ENCODE data around the gene TMEM38A. TPM values are rescaled to one million over a fixed set of nuclear protein-coding genes. Genes with fewer than 3 reads are reported as not detected.

TMEM38A gene
- total and polyA plus RNA-seq, 9 of the 15 experiments (the other 6 are each of a cell fraction or from before 2014, with no cell fraction given) = 0.35 to 2.1 (median 1.2) TPM

GRCh38 chr19:16659832-16660708 is 869 bp upstream of the TMEM38A start, which contains the start of gene SMIM7 (continued):
- TF ChIP-seq ELF2 (CRISPR knock-in tag; IDR thresholded peaks at IDR 0.05) (0 out of 2 replicates have a peak, but pooled peaks have one; percentile 78), CEBPZ (IDR thresholded peaks at IDR 0.05; ENCODE audit: borderline replicate concordance, low read depth, low read length) (peak; percentile 79; the same call in 1 of the 2 replicates), RERE (CRISPR knock-in tag; IDR thresholded peaks at IDR 0.05; ENCODE audit: borderline replicate concordance) (no peak), HDGF (IDR thresholded peaks at IDR 0.05) (no peak), FOS (IDR thresholded peaks at IDR 0.05; ENCODE audit: extremely low read depth, insufficient read length) (peak; percentile 96), POLR2B (IDR thresholded peaks at IDR 0.05; ENCODE audit: low read depth, partially characterized antibody) (peak; percentile 97), ZNF197 (CRISPR knock-in tag; IDR thresholded peaks at IDR 0.05; ENCODE audit: low read depth) (no peak), GABPB1 (CRISPR knock-in tag; IDR thresholded peaks at IDR 0.05) (peak; percentile 97), MECOM (CRISPR knock-in tag; IDR thresholded peaks at IDR 0.05) (no peak), ZNF143 (CRISPR knock-in tag; IDR thresholded peaks at IDR 0.05) (no peak), BRF2 (IDR thresholded peaks at IDR 0.05; ENCODE audit: borderline replicate concordance, insufficient read depth, insufficient read length) (no peak), RAD51 (IDR thresholded peaks at IDR 0.05; ENCODE audit: borderline replicate concordance, low read depth) (no peak), RCOR1 (IDR thresholded peaks at IDR 0.05; ENCODE audit: borderline replicate concordance in 1 of 2, low read depth in 2 of 2, low read length in 2 of 2) (no peak), ZNF766 (CRISPR knock-in tag; conservative IDR thresholded peaks at IDR 0.05) (peak; percentile 43), NCOA1 (IDR thresholded peaks at IDR 0.05; ENCODE audit: low read depth) (no peak), OTX1 (CRISPR knock-in tag; IDR thresholded peaks at IDR 0.05) (peak; percentile 64; the same call in 1 of the 2 replicates), ZZZ3 (IDR thresholded peaks at IDR 0.05) (peak; percentile 54; the same call in 1 of the 2 replicates), CTBP1 (IDR thresholded peaks at IDR 0.05; ENCODE audit: borderline replicate concordance) (no peak)
